ENCODE measurements around the gene SSR4. TPM values are rescaled to one million over a fixed set of nuclear protein-coding genes. Genes with fewer than 3 reads are reported as not detected.
A peak's percentile ranks its signal among the peaks of the same experiment; 100 is the strongest.
"Not testable (repeated sequence)": the region's sequence is repeated elsewhere in the genome, so short reads cannot be mapped to it uniquely, and the experiment has no call there.

Gene SSR4
- 81.8 and 107 TPM in 2 replicates for total RNA-seq (2014; rRNA removed; shearing (Covaris generic))

DNA sequence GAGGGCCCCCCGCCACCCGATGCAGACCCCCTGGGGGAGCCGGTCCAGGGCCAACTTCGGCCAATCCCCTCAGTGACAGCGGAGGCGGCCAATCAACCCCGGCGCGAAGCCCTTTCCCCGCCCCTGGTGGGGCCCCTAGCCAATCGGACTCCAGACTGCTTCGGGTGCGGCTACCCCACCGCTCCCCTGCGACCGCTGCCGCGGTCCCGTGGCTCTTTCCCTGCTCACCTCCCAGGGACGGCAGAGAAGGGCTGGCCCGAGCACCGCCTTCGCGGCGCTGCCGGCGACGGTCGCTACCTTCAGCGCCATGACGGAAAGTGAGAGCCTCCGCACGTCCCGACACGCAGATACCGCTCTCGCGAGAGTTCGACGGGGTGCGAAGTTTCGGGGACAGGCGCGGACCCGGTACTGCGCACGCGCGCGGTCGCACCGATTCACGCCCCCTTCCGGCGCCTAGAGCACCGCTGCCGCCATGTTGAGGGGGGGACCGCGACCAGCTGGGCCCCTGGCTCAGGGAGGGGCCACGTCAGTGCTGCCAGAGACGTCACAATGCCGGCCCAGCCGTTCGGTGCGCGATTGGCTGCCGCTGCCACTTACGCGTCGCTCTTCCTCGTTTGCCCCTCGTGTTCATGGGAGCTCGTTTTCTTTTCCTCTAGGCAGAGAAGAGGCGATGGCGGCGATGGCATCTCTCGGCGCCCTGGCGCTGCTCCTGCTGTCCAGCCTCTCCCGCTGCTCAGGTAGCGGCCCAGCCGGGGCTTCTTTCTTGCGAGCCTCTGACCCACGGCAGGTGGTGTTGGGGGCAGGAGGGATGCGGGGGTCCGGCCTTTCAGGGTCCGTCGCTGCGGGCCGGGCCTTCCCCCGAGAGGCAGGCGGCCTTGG lies at the start of gene SSR4, which contains the start of gene IDH3G:
TSS of gene SSR4 (plus strand) at position 651 of the 879 bp plus-strand sequence. CDS start at position 671, 20 bp downstream.
TSS of gene IDH3G (minus strand) at position 358 of the 879 bp plus-strand sequence. CDS start at position 309, 49 bp downstream.
- DNase-seq (ENCODE audit: low read depth) = peak; percentile 96

DNA sequence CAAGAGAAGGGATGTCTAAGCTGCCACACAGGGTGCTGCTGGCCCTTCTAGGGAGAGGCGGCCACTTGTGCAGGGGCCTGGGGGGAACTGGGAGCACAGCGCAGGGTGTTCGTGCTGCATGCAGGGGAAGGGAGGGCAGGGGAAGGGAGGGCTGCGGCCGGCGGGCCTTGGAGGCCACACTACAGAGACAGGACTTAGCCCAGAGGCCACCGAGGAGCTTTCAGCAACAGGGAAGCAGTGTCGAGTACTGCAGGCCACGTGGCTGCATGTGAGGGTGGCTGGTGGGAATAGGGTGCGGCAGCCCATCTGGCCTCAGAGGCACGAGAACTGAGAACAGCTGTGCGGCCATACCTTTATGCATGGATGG lies 49.4 kb upstream of the SSR4 start:
- not testable (repeated sequence) for DNase-seq (ENCODE audit: low read depth)

DNA sequence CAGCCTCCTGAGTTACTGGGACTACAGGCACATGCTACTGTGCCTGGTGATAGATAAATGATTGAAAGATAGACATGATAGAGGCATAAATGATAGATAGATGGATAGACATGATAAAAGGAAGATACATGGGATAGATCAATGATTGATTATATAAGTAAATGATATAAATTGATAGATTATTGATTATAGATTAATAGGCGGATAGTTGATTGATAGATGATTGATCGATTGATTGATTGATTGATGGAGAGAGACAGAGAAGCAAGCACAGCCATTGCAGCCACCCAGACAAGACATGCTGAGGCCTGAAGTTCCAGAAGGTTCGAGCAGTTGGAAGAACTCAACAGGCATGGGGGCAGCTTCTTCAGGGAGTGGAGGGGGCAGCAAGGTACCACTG lies 48.1 kb upstream of the SSR4 start:
- DNase-seq (ENCODE audit: low read depth) = no peak

DNA sequence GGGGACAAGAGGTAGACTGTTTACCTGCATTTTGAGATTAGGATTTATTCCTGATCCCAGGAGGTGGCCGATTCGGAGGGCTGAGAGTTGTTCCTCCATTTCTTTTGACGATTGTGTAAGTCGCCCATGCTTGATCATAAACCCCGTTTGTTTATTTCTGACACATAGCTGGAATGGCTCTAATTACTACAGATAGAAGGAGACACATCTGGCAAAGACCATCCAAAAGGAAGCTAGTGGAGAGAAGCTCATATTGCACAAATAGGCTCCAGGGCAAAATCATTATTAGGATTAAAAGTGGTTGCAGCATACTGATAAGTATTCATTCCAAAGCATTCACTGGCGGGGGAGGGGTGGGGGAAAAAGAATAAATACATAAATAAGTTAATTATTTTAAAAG lies 47.5 kb upstream of the SSR4 start:
- DNase-seq (ENCODE audit: low read depth) = not testable (repeated sequence)

- not testable (repeated sequence) for DNase-seq (ENCODE audit: low read depth)
These were observed 45.5 kb upstream of the SSR4 start for GRCh38 chrX:153749017-153749416.

GRCh38 chrX:153750127-153750774 lies 44.2 kb upstream of the SSR4 start:
- DNase-seq (ENCODE audit: low read depth) = no peak

- DNase-seq (ENCODE audit: low read depth) = no peak
These were observed 39.3 kb upstream of the SSR4 start for GRCh38 chrX:153755136-153755535.

DNA sequence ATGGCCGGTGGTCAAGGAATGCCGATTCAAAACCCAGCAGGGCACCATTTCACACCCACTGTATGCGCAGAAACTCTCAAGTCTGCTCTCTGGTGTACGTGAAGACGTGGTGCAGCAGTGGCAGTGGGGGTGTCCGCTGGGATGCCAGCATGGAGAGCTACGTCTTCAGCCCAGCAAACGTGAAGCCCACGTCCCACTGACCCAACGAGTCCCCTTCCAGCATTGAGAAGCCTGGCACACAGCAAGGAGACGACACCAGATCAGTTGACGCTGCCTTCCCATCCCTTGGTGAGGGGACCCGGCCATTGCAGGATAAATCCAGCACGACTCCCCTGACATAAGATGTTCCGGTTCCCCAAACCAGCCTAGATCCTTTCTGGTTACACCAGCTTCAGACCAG lies 32.6 kb upstream of the SSR4 start:
- DNase-seq (ENCODE audit: low read depth) = no peak

DNA sequence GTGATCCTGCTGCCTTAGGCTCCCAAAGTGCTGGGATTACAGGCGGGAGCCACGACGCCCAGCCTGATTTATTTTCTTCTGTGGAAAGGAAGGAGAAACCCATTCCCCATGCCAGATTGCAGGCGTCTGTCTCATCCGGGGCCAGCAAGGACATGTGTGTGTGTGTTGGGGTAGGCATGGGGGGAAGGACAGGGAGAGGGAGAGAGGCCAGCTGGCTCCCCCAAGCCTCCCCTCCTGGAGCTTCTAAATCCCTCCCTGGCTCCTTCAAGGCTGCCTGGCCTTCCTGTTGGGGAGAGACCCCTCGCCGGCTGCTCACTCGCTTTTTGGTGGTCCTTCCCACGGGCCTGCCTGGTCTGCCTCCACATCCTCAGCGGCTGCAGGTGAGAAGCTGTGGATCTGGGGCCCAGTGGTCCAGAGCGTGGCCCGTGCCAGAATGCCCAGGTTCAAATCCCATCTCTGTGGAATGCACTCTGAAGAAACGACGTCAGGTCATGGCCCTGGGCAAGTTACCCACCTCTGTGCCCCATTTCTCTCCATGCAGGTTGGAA lies 31.8 kb upstream of the SSR4 start:
- DNase-seq (ENCODE audit: low read depth) = no peak

GRCh38 chrX:153763298-153763932 lies 31.1 kb upstream of the SSR4 start:
- DNase-seq (ENCODE audit: low read depth) = no peak

GRCh38 chrX:153763989-153764755 lies 30.3 kb upstream of the SSR4 start, which contains the start of gene PLXNB3:
Gene PLXNB3 (plus strand): TSS chrX:153764249. CDS start chrX:153765536, 1,287 bp downstream.
- peak; percentile 80 for DNase-seq (ENCODE audit: low read depth)

GRCh38 chrX:153764786-153765137 lies 29.7 kb upstream of the SSR4 start:
- no peak for DNase-seq (ENCODE audit: low read depth)

GRCh38 chrX:153765138-153766079 lies 29.1 kb upstream of the SSR4 start:
- no peak for DNase-seq (ENCODE audit: low read depth)

DNA sequence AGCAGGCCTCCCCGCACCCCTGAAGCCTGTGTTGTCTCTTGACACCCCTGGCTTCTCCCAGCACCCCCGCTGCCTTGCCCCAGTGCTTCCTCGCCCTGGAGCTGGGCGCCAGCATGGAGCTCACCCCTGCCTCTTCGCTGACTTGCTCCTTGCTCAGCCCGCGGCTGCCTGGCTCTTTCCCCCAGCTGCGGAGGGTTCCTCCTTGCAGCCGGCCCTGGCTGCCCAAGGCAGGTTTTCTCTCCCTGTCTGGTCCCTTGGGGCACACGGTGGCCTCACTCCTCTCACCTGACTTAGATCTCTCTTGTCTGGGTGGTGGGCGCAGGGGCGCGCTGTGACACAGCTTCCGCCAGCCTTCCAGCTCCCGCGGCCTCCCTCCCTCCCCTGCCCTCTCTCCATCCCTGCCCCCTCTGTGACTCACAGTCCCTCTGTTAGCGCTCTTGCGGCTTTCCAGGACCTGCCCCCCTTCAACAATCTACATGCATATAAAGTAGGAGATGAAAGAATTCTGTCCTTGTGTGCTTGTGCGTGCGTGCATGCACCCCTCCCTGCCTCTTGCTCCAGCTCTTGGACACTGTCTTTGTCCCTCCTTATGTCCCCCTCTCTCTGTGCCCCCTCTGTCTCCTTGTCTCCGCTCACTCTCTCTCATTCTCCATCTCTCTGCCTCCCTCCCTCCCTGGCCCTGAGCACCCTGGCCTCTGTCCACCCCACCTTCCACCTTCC lies 28.2 kb upstream of the SSR4 start:
- peak; percentile 81 for DNase-seq (ENCODE audit: low read depth)

DNA sequence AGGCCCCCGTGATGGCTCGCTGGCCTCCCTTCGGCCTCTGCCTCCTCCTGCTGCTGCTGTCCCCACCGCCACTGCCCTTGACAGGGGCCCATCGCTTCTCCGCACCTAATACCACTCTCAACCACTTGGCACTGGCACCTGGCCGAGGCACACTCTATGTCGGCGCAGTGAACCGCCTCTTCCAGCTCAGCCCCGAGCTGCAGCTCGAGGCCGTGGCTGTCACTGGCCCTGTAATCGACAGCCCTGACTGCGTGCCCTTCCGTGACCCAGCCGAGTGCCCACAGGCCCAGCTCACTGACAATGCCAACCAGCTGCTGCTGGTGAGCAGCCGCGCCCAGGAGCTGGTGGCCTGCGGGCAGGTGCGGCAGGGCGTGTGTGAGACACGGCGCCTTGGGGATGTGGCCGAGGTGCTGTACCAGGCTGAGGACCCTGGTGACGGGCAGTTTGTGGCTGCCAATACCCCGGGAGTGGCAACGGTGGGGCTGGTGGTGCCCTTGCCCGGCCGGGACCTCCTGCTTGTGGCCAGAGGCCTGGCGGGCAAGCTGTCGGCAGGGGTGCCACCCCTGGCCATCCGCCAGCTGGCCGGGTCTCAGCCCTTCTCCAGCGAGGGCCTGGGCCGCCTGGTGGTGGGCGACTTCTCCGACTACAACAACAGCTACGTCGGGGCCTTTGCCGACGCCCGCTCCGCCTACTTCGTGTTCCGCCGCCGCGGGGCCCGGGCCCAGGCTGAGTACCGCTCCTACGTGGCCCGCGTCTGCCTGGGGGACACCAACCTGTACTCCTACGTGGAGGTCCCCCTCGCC lies 27.4 kb upstream of the SSR4 start:
- no peak for DNase-seq (ENCODE audit: low read depth)

- no peak for DNase-seq (ENCODE audit: low read depth)
These were observed 26.8 kb upstream of the SSR4 start for GRCh38 chrX:153767674-153768055.

DNA sequence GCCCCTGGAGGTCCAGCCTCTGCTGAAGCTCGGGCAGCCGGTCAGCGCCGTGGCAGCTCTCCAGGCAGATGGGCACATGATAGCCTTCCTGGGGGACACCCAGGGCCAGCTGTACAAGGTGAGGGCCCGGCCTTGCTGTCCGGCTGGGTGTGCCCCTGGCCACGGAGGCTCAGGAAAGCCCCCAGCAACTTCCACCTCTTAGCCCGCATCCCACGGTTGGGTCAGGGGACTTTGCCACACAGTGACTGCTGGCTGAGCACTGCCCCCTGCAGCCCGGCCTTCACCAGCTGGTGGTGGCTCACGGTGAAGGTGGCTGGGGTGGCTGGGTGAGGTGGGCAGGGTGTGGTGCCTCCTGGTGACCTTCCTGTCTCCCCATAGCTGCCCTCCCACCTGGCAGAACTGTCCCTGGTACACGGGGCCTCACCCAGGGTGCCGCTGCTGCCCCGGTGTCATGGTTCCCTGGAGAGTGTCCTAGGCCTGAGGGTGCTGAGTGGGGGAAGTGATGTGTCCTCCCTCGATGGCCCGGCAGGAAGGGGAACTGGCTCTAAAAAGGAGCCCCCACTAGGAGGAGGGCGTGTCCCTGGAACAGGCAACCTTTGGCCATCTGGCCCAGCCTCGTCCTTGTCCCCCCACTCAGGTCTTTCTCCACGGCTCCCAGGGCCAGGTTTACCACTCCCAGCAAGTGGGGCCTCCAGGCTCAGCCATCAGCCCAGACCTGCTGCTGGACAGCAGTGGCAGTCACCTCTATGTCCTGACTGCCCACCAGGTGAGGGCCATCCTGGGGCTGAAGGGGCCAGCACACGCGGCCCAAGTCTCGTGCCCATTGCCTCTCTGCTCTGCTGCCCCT lies 25.9 kb upstream of the SSR4 start:
- no peak for DNase-seq (ENCODE audit: low read depth)
